Gastrocnemius medialis (tissue), 4 donors: ENCODE results near the gene VPS41. TPM values are rescaled to one million over a fixed set of nuclear protein-coding genes. Genes with fewer than 3 reads are reported as not detected.

Experiments
- ATAC-seq, 2 donors: fragments of 150-250 bp; one replicate each; pipeline ENCODE4 v1.9.1; 2016
- DNase-seq, 2 donors: peaks; one replicate each; pipeline ENCODE4 v3.0.0-alpha.2; 2019
- H3K27ac ChIP-seq, 4 donors: fragments of 200-600 bp; sonication (generic); 1 replicate in 1 of 4; 2 replicates in 3 of 4; pipeline ENCODE4 v1.5.1; 2016 to 2018; ENCODE audit warnings: mild to moderate bottlenecking in 2 of 4, moderate library complexity in 1 of 4
- H3K27me3 ChIP-seq, 3 donors: fragments of 200-600 bp; sonication (generic) in 2 of 3; 1 replicate in 1 of 3; 2 replicates in 2 of 3; pipeline versions ENCODE4 v1.5.1 to v1.6.0; 2016 to 2019; ENCODE audit warnings: mild to moderate bottlenecking in 1 of 3, moderate library complexity in 1 of 3
- H3K36me3 ChIP-seq, 2 donors: fragments of 200-600 bp; sonication (generic) in 1 of 2; one replicate each; pipeline ENCODE4 v1.5.1; 2017 to 2018
- H3K4me1 ChIP-seq, 2 donors: fragments of 200-600 bp; sonication (generic) in 1 of 2; one replicate each; pipeline ENCODE4 v1.5.1; 2016 to 2017; ENCODE audit warnings: mild to moderate bottlenecking in 2 of 2
- H3K4me3 ChIP-seq, 4 donors: fragments of 200-600 bp; sonication (generic) in 3 of 4; 1 replicate in 1 of 4; 2 replicates in 3 of 4; pipeline ENCODE4 v1.5.1; 2016 to 2019; ENCODE audit warnings: mild to moderate bottlenecking in 2 of 4
- H3K9me3 ChIP-seq, 3 donors: fragments of 200-600 bp; sonication (generic) in 2 of 3; 1 replicate in 1 of 3; 2 replicates in 2 of 3; pipeline ENCODE4 v1.5.1; 2016 to 2019
- POLR2A ChIP-seq, 2 donors: fragments of 450-650 bp; IDR thresholded peaks; one replicate each; pipeline ENCODE4 v1.6.1; 2017; ENCODE audit warnings: antibody characterized with exemption in 2 of 2, mild to moderate bottlenecking in 2 of 2, moderate library complexity in 2 of 2
- in situ Hi-C, 4 donors: fragments of 200-750 bp; cut with MboI; loops; one replicate each; pipeline versions ENCODE4 v1.15.0 to v1.8.0; 2017; ENCODE audit warnings: low sequenced_read_pairs in 4 of 4
- intact Hi-C: fragments of 100-400 bp; cut with DNase I; formaldehyde crosslinking; loops from one replicate; pipeline ENCODE4 v1.15.1; 2023; ENCODE audit warnings: low total_unique reads
- total RNA-seq, 4 donors: library from RNA; depleted of rRNA; stranded (reverse); fragments of >200 nt; gene quantifications; one replicate each; pipeline versions ENCODE4 v1.1.0 to v1.2.3, GENCODE V29; 2016
- TF ChIP-seq, protein P1 (sequence below), 5 experiments: fragments of 450-650 bp in 3 of 5; fragments of 200-600 bp in 2 of 5; sonication (generic) in 2 of 5; IDR thresholded peaks in 4 of 5; conservative IDR thresholded peaks in 1 of 5; 1 replicate in 4 of 5; 2 replicates in 1 of 5; pipeline ENCODE4 v1.5.1; 2016 to 2019; ENCODE audit warnings: antibody characterized with exemption in 5 of 5, mild to moderate bottlenecking in 3 of 5, moderate library complexity in 3 of 5

VPS41 gene
- total RNA-seq, 4 donors from 2014 or later: 6.3 to 15.3 (median 11.6) TPM

- no peaks in the 10 kb centered on the region for H3K27me3 ChIP-seq
- no peaks in the 10 kb centered on the region for H3K4me1 ChIP-seq
- DNase-seq: no peak
- H3K4me3 ChIP-seq: no peak overlapping the region
- no peak for TF ChIP-seq POLR2A (IDR thresholded peaks at IDR 0.05)
- TF ChIP-seq, protein P1, sequence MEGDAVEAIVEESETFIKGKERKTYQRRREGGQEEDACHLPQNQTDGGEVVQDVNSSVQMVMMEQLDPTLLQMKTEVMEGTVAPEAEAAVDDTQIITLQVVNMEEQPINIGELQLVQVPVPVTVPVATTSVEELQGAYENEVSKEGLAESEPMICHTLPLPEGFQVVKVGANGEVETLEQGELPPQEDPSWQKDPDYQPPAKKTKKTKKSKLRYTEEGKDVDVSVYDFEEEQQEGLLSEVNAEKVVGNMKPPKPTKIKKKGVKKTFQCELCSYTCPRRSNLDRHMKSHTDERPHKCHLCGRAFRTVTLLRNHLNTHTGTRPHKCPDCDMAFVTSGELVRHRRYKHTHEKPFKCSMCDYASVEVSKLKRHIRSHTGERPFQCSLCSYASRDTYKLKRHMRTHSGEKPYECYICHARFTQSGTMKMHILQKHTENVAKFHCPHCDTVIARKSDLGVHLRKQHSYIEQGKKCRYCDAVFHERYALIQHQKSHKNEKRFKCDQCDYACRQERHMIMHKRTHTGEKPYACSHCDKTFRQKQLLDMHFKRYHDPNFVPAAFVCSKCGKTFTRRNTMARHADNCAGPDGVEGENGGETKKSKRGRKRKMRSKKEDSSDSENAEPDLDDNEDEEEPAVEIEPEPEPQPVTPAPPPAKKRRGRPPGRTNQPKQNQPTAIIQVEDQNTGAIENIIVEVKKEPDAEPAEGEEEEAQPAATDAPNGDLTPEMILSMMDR (IDR thresholded peaks at IDR 0.05 in 4 of 5, conservative IDR thresholded peaks at IDR 0.05 in 1 of 5): no peak
- H3K9me3 ChIP-seq: no peaks in the 10 kb centered on the region
- ATAC-seq: no peak
- H3K27ac ChIP-seq: no peak overlapping the region
- intact Hi-C loops (no loop called here), in situ Hi-C loops (no loop called here)
- H3K36me3 ChIP-seq: peaks cover 0 to 6% of the 10 kb centered on the region in 2 donors
Observed at GRCh38 chr7:38727184-38727940, 181.6 kb downstream of the VPS41 start.

GRCh38 chr7:38723327-38723726 is 185.7 kb downstream of the VPS41 start:
- no peaks in the 10 kb centered on the region for H3K27me3 ChIP-seq
- in situ Hi-C loops: no loop called here
- no peak overlapping the region for H3K4me3 ChIP-seq
- intact Hi-C loops: no loop called here
- TF ChIP-seq, protein P1 (IDR thresholded peaks at IDR 0.05 in 4 of 5, conservative IDR thresholded peaks at IDR 0.05 in 1 of 5): no peak
- TF ChIP-seq POLR2A (IDR thresholded peaks at IDR 0.05): no peak
- DNase-seq (no peak), ATAC-seq (no peak)
- H3K27ac ChIP-seq: no peak overlapping the region
- H3K9me3 ChIP-seq: no peaks in the 10 kb centered on the region
- no peaks in the 10 kb centered on the region for H3K4me1 ChIP-seq
- H3K36me3 ChIP-seq: peaks cover 0 to 11% of the 10 kb centered on the region in 2 donors

DNA sequence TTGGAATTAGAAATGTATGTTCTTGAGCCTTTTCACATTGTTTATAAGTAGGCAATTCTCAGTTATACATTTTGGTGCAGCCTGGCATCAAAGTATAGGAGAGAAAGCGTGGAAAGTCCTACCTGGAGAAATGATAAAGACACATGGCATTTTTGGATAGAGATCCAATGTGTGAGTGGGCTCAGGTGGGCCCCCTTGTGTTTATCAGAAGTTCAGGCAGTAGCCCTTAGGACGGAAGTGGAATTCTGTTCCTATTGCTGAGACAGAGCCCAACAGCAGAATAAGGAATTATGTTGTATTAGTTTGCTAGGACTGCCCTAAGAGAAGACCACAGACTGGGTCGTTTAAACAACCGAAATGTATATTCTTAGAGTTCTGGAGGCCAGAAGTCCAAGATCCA is 192.6 kb downstream of the VPS41 start:
- in situ Hi-C loops: no loop called here
- Histone ChIP-seq H3K36me3 (no peaks in the 10 kb centered on the region), H3K27ac (no peak overlapping the region), H3K9me3 (no peaks in the 10 kb centered on the region), H3K4me1 (no peaks in the 10 kb centered on the region), H3K4me3 (no peak overlapping the region), H3K27me3 (no peaks in the 10 kb centered on the region)
- intact Hi-C loops: no loop called here
- DNase-seq: no peak
- ATAC-seq: no peak
- no peak for TF ChIP-seq POLR2A (IDR thresholded peaks at IDR 0.05)
- TF ChIP-seq, protein P1 (IDR thresholded peaks at IDR 0.05 in 4 of 5, conservative IDR thresholded peaks at IDR 0.05 in 1 of 5): no peak

DNA sequence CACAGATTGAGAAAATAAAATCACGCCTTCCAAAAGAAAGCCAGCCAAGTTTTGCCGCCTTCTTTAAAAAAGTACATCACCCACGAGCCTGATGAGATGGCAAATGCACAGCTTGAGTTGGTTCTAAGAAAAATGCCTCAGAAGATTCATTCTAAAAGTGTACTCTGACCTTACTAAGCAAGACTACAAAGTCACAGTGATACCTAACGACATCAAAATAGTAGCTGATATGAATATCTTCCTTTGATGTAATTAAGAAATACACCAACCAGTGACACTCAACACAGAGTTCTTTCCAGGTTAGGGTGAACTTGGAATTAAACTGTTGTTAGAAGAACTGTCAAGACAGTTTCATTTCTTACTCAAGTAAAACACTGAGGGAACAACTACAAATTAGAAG is 199.9 kb downstream of the VPS41 start:
- no peak for TF ChIP-seq POLR2A (IDR thresholded peaks at IDR 0.05)
- TF ChIP-seq, protein P1 (IDR thresholded peaks at IDR 0.05 in 4 of 5, conservative IDR thresholded peaks at IDR 0.05 in 1 of 5): no peak
- in situ Hi-C loops: no loop called here
- DNase-seq (no peak), ATAC-seq (no peak)
- H3K9me3 ChIP-seq: no peaks in the 10 kb centered on the region
- H3K4me3 ChIP-seq: no peak overlapping the region
- no peaks in the 10 kb centered on the region for H3K27me3 ChIP-seq
- intact Hi-C loops: no loop called here
- H3K27ac ChIP-seq: no peak overlapping the region
- no peaks in the 10 kb centered on the region for H3K4me1 ChIP-seq
- no peaks in the 10 kb centered on the region for H3K36me3 ChIP-seq

GRCh38 chr7:38704751-38705150 is 204.2 kb downstream of the VPS41 start:
- Histone ChIP-seq H3K4me1 (no peaks in the 10 kb centered on the region), H3K4me3 (no peak overlapping the region), H3K27me3 (no peaks in the 10 kb centered on the region), H3K9me3 (no peaks in the 10 kb centered on the region), H3K27ac (no peak overlapping the region), H3K36me3 (no peaks in the 10 kb centered on the region)
- TF ChIP-seq, protein P1 (IDR thresholded peaks at IDR 0.05 in 4 of 5, conservative IDR thresholded peaks at IDR 0.05 in 1 of 5): no peak
- DNase-seq (no peak), ATAC-seq (no peak)
- intact Hi-C loops (no loop called here), in situ Hi-C loops (no loop called here)
